GM12878 (cell line): Measurements from ENCODE around the gene DES. TPM values are rescaled to one million over a fixed set of nuclear protein-coding genes. Genes with fewer than 3 reads are reported as not detected.

Source experiments
- ATAC-seq: fragments of 200-7000 bp; cut with Tn5 transposase; 3 replicates; pipeline ENCODE4 v1.9.1; 2020; ENCODE audit warnings: mild to moderate bottlenecking, moderate library complexity
- BruUV-seq: library from RNA; stranded (reverse); fragments of 400-500 nt; replicated peaks from 2 replicates; lab custom pipeline; 2021; lab: Mats Ljungman, UMichigan
- CTCF ChIA-PET: fragments of 300-600 bp; sonication (Branson Sonifier 250); formaldehyde crosslinking; extraction: SDS; loops from one replicate; lab custom pipeline; 2021; ENCODE audit warnings: inconsistent platforms; lab: Yijun Ruan, JAX
- POLR2A ChIA-PET: fragments of 350-600 bp; formaldehyde crosslinking; extraction: SDS; loops from one replicate; lab custom pipeline; 2021; ENCODE audit warnings: inconsistent platforms; lab: Charles Lee
- RAD21 ChIA-PET: fragments of 300-600 bp; sonication (Branson Sonifier 250); formaldehyde crosslinking; loops from one replicate; lab custom pipeline; 2023; ENCODE audit warnings: antibody characterized with exemption; ENCODE audit not compliant: unreplicated experiment; lab: Charles Lee
- SMC1A ChIA-PET: fragments of 300-600 bp; sonication (Branson Sonifier 250); formaldehyde crosslinking; loops from one replicate; lab custom pipeline; 2023; ENCODE audit not compliant: unreplicated experiment, uncharacterized antibody; lab: Charles Lee
- DNase-seq: peaks from one replicate; pipeline ENCODE4 v3.0.0-alpha.2; 2011; ENCODE audit warnings: low read depth, low spot score
- FAIRE-seq: peaks from 3 replicates; lab custom pipeline; 2011; peaks lifted over from hg19 to GRCh38; lab: Jason Lieb, UNC
- H2AFZ ChIP-seq: 2 replicates; pipeline ENCODE4 v1.6.0; 2011; ENCODE audit warnings: low read depth, low read length, control low read depth; ENCODE audit not compliant: control insufficient read depth
- H3K27ac ChIP-seq: 2 replicates; pipeline ENCODE4 v1.5.1; 2011; ENCODE audit warnings: control low read depth; ENCODE audit not compliant: control insufficient read depth, insufficient read depth
- H3K27me3 ChIP-seq, 2 experiments: replicated peaks in 1 of 2; 2 replicates each; pipeline versions ENCODE4 v1.6.0 to v1.6.1; 2011; ENCODE audit warnings: low read length in 1 of 2; ENCODE audit not compliant: control insufficient read depth in 2 of 2, insufficient read depth in 2 of 2
- H3K36me3 ChIP-seq, 2 experiments: 2 replicates each; pipeline ENCODE4 v1.5.1; 2011; ENCODE audit warnings: low read length in 1 of 2; ENCODE audit not compliant: control insufficient read depth in 2 of 2, insufficient read depth in 2 of 2
- H3K4me1 ChIP-seq: 2 replicates; pipeline ENCODE4 v1.6.1; 2011; ENCODE audit warnings: mild to moderate bottlenecking, low read length, moderate library complexity, mixed read lengths; ENCODE audit not compliant: control insufficient read depth, insufficient read depth
- H3K4me2 ChIP-seq: 2 replicates; pipeline ENCODE4 v1.6.0; 2011; ENCODE audit warnings: control low read depth; ENCODE audit not compliant: control insufficient read depth, insufficient read depth
- H3K4me3 ChIP-seq: fragments of 200-600 bp; sonication (generic); 2 replicates; pipeline ENCODE4 v1.5.1; 2016
- H3K79me2 ChIP-seq: 2 replicates; pipeline ENCODE4 v1.6.0; 2011; ENCODE audit warnings: low read length; ENCODE audit not compliant: control insufficient read depth, insufficient read depth
- H3K9ac ChIP-seq: 2 replicates; pipeline ENCODE4 v1.8.0; 2011; ENCODE audit warnings: low read length, control low read depth, mixed read lengths; ENCODE audit not compliant: control insufficient read depth, insufficient read depth
- H3K9me3 ChIP-seq: replicated peaks from 3 replicates; pipeline ENCODE4 v1.5.1; 2011; ENCODE audit warnings: mild to moderate bottlenecking, low read length; ENCODE audit not compliant: control insufficient read depth, insufficient read depth
- H4K20me1 ChIP-seq: 2 replicates; pipeline ENCODE4 v1.6.0; 2011; ENCODE audit not compliant: control insufficient read depth, insufficient read depth
- ASH2L ChIP-seq: fragments of 300-600, 200-600 bp; sonication (generic); IDR thresholded peaks from 2 replicates; pipeline ENCODE4 v1.6.1; 2017; ENCODE audit warnings: low read depth, mild to moderate bottlenecking, borderline replicate concordance
- BACH1 ChIP-seq: fragments of 450-650 bp; IDR thresholded peaks from 2 replicates; pipeline ENCODE4 v1.6.1; 2017; ENCODE audit warnings: mild to moderate bottlenecking, borderline replicate concordance
- BHLHE40 ChIP-seq, 2 experiments: fragments of 450-650 bp in 1 of 2; IDR thresholded peaks; 2 replicates each; pipeline ENCODE4 v1.6.1; 2011 to 2017; ENCODE audit warnings: low read depth in 2 of 2, borderline replicate concordance in 1 of 2, improper control_type of control experiment in 1 of 2, low read length in 1 of 2, mild to moderate bottlenecking in 1 of 2
- CREM ChIP-seq: IDR thresholded peaks from 2 replicates; pipeline ENCODE4 v1.6.1; 2014; ENCODE audit warnings: antibody characterized with exemption, low read depth
- DPF2 ChIP-seq: fragments of 450-650 bp; IDR thresholded peaks from 2 replicates; pipeline ENCODE4 v1.6.1; 2017; ENCODE audit warnings: mild to moderate bottlenecking
- ESRRA ChIP-seq: IDR thresholded peaks from 2 replicates; pipeline ENCODE4 v1.6.1; 2012; ENCODE audit warnings: mild to moderate bottlenecking, low read length, improper control_type of control experiment
- IRF4 ChIP-seq: IDR thresholded peaks from 2 replicates; pipeline ENCODE4 v1.6.1; 2011; ENCODE audit warnings: low read depth, low read length
- JUND ChIP-seq: IDR thresholded peaks from 2 replicates; pipeline ENCODE4 v1.6.1; 2012; ENCODE audit warnings: low read depth, mild to moderate bottlenecking, low read length, improper control_type of control experiment, moderate library complexity
- KDM1A ChIP-seq: fragments of 200-600 bp; sonication (generic); IDR thresholded peaks from 2 replicates; pipeline ENCODE4 v1.6.1; 2016; ENCODE audit warnings: borderline replicate concordance
- MYC ChIP-seq: IDR thresholded peaks from 2 replicates; pipeline ENCODE4 v1.6.1; 2011; ENCODE audit warnings: mild to moderate bottlenecking, low read length, moderate library complexity, inconsistent platforms; ENCODE audit not compliant: insufficient read depth, insufficient replicate concordance, insufficient read length, severe bottlenecking
- NFYB ChIP-seq: IDR thresholded peaks from 2 replicates; pipeline ENCODE4 v1.6.1; 2011; ENCODE audit warnings: low read depth, mild to moderate bottlenecking, low read length, improper control_type of control experiment, moderate library complexity; ENCODE audit not compliant: insufficient read depth
- NKRF ChIP-seq: fragments of 450-650 bp; conservative IDR thresholded peaks from 2 replicates; pipeline ENCODE4 v1.6.1; 2017; ENCODE audit warnings: mild to moderate bottlenecking, moderate library complexity
- NR2C1 ChIP-seq: fragments of 450-650 bp; IDR thresholded peaks from 2 replicates; pipeline ENCODE4 v1.6.1; 2017; ENCODE audit warnings: antibody characterized with exemption, mild to moderate bottlenecking, moderate library complexity
- NR2F1 ChIP-seq: fragments of 450-650 bp; conservative IDR thresholded peaks from 2 replicates; pipeline ENCODE4 v1.6.1; 2017; ENCODE audit warnings: mild to moderate bottlenecking
- PAX5 ChIP-seq: IDR thresholded peaks from 2 replicates; pipeline ENCODE4 v1.6.1; 2011; ENCODE audit warnings: low read depth, low read length, borderline replicate concordance
- RAD51 ChIP-seq: fragments of 450-650 bp; IDR thresholded peaks from 2 replicates; pipeline ENCODE4 v1.6.1; 2016; ENCODE audit warnings: moderate library complexity, mild to moderate bottlenecking, inconsistent platforms
- RB1 ChIP-seq: fragments of 450-650 bp; formaldehyde crosslinking; IDR thresholded peaks from 2 replicates; pipeline ENCODE4 v1.6.1; 2017; ENCODE audit warnings: mild to moderate bottlenecking, borderline replicate concordance
- RUNX3 ChIP-seq: IDR thresholded peaks from 2 replicates; pipeline ENCODE4 v1.6.1; 2012; ENCODE audit warnings: low read length, inconsistent platforms
- SIN3A ChIP-seq: IDR thresholded peaks from 2 replicates; pipeline ENCODE4 v1.6.1; 2012; ENCODE audit warnings: low read depth, low read length, improper control_type of control experiment
- SMAD5 ChIP-seq: IDR thresholded peaks from 2 replicates; pipeline ENCODE4 v1.6.1; 2016; ENCODE audit warnings: antibody characterized with exemption, low read depth
- TARDBP ChIP-seq: IDR thresholded peaks from 2 replicates; pipeline ENCODE4 v1.6.1; 2016; ENCODE audit warnings: borderline replicate concordance
- TBL1XR1 ChIP-seq: IDR thresholded peaks from 2 replicates; pipeline ENCODE4 v1.6.1; 2012; ENCODE audit warnings: low read depth, low read length, improper control_type of control experiment
- TCF3 ChIP-seq: IDR thresholded peaks from 2 replicates; pipeline ENCODE4 v1.6.1; 2012; ENCODE audit warnings: low read depth, mild to moderate bottlenecking, low read length, borderline replicate concordance; ENCODE audit not compliant: insufficient read depth
- WGBS: methylation state at CpG from one replicate; pipeline ENCODE4 v1.1.6; 2016; ENCODE audit warnings: low lambda C conversion rate; ENCODE audit not compliant: insufficient replicate concordance, insufficient coverage; ENCODE audit errors: missing lambda C conversion rate; 5-methylcytosine and 5-hydroxymethylcytosine counted together
- in situ Hi-C: fragments of 300-500 bp; cut with MboI; formaldehyde crosslinking; loops from 9 replicates; pipeline ENCODE4 v1.14.3; 2018; ENCODE audit warnings: mixed read lengths
- intact Hi-C: fragments of 100-400 bp; cut with micrococcal nuclease; formaldehyde crosslinking; loops from one replicate; pipeline ENCODE4 v1.14.2; 2022; ENCODE audit not compliant: unreplicated experiment
- polyA plus RNA-seq, 11 experiments: library from polyadenylated mRNA; depleted of rRNA in 4 of 11; unstranded in 6 of 11; stranded (reverse) in 5 of 11; fragments of >200 nt; fragmentation: Nextera tagmentation in 4 of 11; fragmentation: Illumina TruSeq in 1 of 11; extraction: Ambion mirVana in 4 of 11; extraction: Trizol in 1 of 11; gene quantifications; 1 replicate in 1 of 11; 2 replicates in 10 of 11; pipeline versions ENCODE4 v1.2.1 to v1.2.3, GENCODE V29; 2011 to 2016; ENCODE audit warnings: inconsistent platforms in 2 of 11, missing spikeins in 2 of 11, low read depth in 1 of 11
- total RNA-seq, 4 experiments: library from RNA; depleted of rRNA in 3 of 4; stranded (reverse); fragments of >200 nt in 3 of 4; fragmentation: Illumina TruSeq in 1 of 4; extraction: Trizol in 1 of 4; gene quantifications; 2 replicates each; pipeline versions ENCODE4 v1.2.1 to v1.2.3, GENCODE V29; 2013 to 2021

The DES gene
- total and polyA plus RNA-seq, 10 of the 15 experiments (the other 5 are each of a cell fraction or from before 2014, with no cell fraction given) = 0.80 TPM; not detected in 9

GRCh38 chr2:219387306-219388120 lies 30.7 kb upstream of the DES start, which contains the start of gene DNPEP:
Gene DNPEP (minus strand): TSS chr2:219387912. CDS start chr2:219387794, 118 bp downstream.
- Histone ChIP-seq H2AFZ (peak within 1 kb of the TSS; percentile 92), H3K4me2 (peak within 1 kb of the TSS; percentile 82), H3K9me3 (no peaks in the 10 kb centered on the region; the same call in 1 of the 3 replicates), H3K4me3 (peak within 1 kb of the TSS; percentile 93), H3K79me2 (peaks cover 8% of the 10 kb centered on the region), H3K27ac (peak within 1 kb of the TSS; percentile 71), H3K27me3 (no peaks in the 10 kb centered on the region), H3K36me3 (peaks cover 3 to 11% of the 10 kb centered on the region in 2 experiments; a peak in 3 of 4 replicates), H3K9ac (peak within 1 kb of the TSS; percentile 93), H3K4me1 (peaks cover 5% of the 10 kb centered on the region), H4K20me1 (no peaks in the 10 kb centered on the region)
- intact Hi-C loops = loop anchor here (5.0 kb wide), 2 partner anchors 210 to 225 kb away; partner anchors contain the start of genes CNPPD1, NHEJ1 and RETREG2
- BruUV-seq = no TSS peak
- in situ Hi-C loops = no loop called here
- ChIA-PET SMC1A (interaction anchor here (1.1 to 1.3 kb wide), 2 partner anchors 10 to 87 kb away, joined by 3 to 4 read pairs; no protein-coding TSS in a partner anchor), POLR2A (interaction anchor here (0.5 to 2.5 kb wide), 13 partner anchors 18 to 1036 kb away, joined by 3 to 15 read pairs (median 3); partner anchors contain the start of genes ANKZF1, ATG9A, CNPPD1 and DNAJB2), CTCF (interaction anchor here (0.6 to 7.8 kb wide), 9 partner anchors 10 to 728 kb away, joined by 3 to 64 read pairs (median 3); partner anchors contain the start of genes BCS1L, DNAJB2 and ZNF142), RAD21 (interaction anchor here (0.6 to 1.7 kb wide), 10 partner anchors 10 to 728 kb away, joined by 3 to 6 read pairs (median 4); partner anchors contain the start of genes BCS1L, GMPPA and ZNF142)
- peak; percentile 77 for ATAC-seq
- WGBS = 1% methylated on average over 34 of the region's 76 CpGs
- peak; percentile 44 for DNase-seq
- no peak for FAIRE-seq
- TF ChIP-seq JUND (no peak), ESRRA (no peak), MYC (no peak), PAX5 (peak; percentile 59; the same call in 1 of the 2 replicates), TARDBP (no peak), IRF4 (0 out of 2 replicates have a peak, but pooled peaks have one; percentile 13), NKRF (peak; percentile 69; the same call in 1 of the 2 replicates), NR2C1 (no peak), TBL1XR1 (0 out of 2 replicates have a peak, but pooled peaks have one; percentile 12), SMAD5 (no peak), BACH1 (peak; percentile 49; the same call in 1 of the 2 replicates), SIN3A (no peak), TCF3 (no peak), NFYB (no peak), RUNX3 (no peak), KDM1A (no peak), ASH2L (peak; percentile 53; the same call in 1 of the 2 replicates), NR2F1 (peak; percentile 69), RB1 (no peak), RAD51 (peak; percentile 74), DPF2 (peak; percentile 53; the same call in 1 of the 2 replicates), BHLHE40 (IDR thresholded peaks at IDR 0.05; ENCODE audit: borderline replicate concordance in 1 of 2, low read depth in 2 of 2, low read length in 1 of 2) (peak; percentile 74 to 92), CREM (no peak)
